ENCODE data around the gene PPIAL4G. TPM values are rescaled to one million over a fixed set of nuclear protein-coding genes. Genes with fewer than 3 reads are reported as not detected.
"Not testable (repeated sequence)": the region's sequence is repeated elsewhere in the genome, so short reads cannot be mapped to it uniquely, and the experiment has no call there.

PPIAL4G gene
- total and polyA plus RNA-seq, 12 donors: not detected

DNA sequence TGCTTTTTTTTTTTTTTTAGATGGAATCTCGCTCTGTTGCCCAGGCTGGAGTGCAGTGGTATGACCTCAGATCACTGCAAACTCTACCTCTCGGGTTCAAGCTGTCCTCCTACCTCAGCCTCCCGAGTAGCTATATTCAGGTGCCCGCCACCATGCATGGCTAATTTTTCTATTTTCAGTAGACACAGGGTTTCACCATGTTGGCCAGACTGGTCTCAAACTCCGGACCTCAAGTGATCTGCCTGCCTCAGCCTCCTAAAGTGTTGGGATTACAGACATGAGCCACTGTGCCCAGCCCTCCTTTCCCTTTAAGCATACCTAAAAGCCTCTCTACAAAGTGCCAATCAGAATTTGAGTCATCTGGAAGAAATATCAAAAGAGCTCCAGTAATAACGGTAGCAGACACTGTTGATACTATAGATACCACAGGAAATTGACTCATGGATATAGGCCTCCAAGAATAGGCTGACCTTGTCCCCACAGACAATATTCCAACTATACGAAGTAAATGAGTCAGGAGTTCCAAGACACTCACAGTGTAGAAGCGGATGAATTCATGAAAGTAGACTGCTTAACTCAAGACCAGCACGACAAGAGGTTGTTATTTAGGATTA is 29.6 kb upstream of the PPIAL4G start:
- H3K27ac ChIP-seq; H3K36me3 ChIP-seq; H3K27me3 ChIP-seq; ATAC-seq; intact Hi-C loops (cut with DNase I); H3K9me3 ChIP-seq; H3K4me3 ChIP-seq; H3K4me1 ChIP-seq; DNase-seq: not testable (repeated sequence)
- 75% methylated on average over 9 of the region's 9 CpGs for WGBS, 2 donors

DNA sequence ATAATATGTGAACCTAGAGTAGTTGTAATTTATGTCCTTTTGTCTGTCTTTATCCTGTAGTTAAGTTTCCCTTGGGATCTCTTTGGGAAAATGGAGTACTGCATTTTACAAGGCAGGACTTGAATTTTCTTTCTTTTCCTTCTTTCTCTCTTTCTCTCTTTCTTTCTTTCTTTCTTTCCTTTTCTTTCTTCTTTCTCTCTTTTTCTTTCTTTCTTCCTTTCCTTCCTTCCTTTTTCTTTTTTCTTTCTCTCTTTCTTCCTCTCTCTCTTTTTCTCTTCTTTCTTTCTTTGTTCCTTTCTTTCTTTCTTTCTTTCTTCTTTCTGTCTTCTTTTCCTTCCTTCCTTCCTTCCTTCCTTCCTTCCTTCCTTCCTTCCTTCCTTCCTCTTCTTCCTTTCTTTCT is 10.8 kb upstream of the PPIAL4G start:
- H3K4me1 ChIP-seq; H3K27ac ChIP-seq; H3K9me3 ChIP-seq; H3K4me3 ChIP-seq; intact Hi-C loops (cut with DNase I); DNase-seq; H3K27me3 ChIP-seq; ATAC-seq; H3K36me3 ChIP-seq: not testable (repeated sequence)

DNA sequence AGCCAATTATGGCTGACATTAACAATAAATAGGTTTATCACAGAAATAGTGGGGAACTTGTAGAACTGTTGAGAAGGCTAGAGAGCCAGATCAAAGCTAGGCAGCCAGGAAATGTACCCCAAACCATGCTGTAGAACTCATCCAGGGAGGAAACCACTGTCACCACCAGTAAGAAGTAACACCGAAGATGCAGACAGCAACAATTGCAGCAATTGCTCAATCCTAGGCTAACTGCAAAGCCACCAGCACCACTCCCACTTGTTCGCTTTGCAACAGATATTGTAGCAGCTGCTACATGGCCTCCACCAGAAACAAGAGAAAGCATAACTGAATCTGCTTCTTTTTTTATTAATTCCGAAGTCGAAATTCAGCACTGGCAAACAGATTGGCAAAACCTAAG is 2.0 kb downstream of the PPIAL4G start:
- H3K9me3 ChIP-seq; H3K27ac ChIP-seq; H3K4me1 ChIP-seq; DNase-seq; intact Hi-C loops (cut with DNase I); H3K27me3 ChIP-seq; H3K36me3 ChIP-seq; H3K4me3 ChIP-seq; ATAC-seq: not testable (repeated sequence)
- 74 to 79% methylated on average over 2 of the region's 4 CpGs for WGBS, 2 donors

DNA sequence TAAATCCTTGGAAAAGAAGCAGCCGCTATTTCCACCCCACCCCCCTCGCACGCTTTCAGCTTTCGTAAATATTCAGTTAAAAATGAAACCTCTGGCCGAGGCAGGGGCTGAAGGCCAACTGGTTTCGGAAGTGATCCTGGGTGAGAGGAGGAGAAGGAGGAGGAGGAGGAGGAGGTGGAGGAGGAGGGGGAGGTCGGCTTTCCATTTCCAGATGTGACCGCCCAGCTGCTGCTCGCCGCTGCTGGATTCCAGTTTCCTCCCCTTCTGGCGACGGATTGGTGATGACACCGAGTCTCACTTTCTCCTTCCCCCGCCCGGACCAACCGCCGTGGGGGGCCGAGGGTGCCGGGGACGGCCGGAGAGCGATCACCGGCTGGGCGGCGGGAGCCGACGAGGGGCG is 23.4 kb downstream of the PPIAL4G start:
- H3K9me3 ChIP-seq; intact Hi-C loops (cut with DNase I); ATAC-seq; H3K4me1 ChIP-seq; DNase-seq; H3K27me3 ChIP-seq; H3K36me3 ChIP-seq: not testable (repeated sequence)
- H3K4me3 ChIP-seq: peak overlapping the region in 7 of 10 donors; percentile 57 to 69 (median 64)
- WGBS, 2 donors: 0% methylated on average over 3 of the region's 28 CpGs; no CpG with 5 or more reads in 1 of the 2 donors
- H3K27ac ChIP-seq: peak overlapping the region in 1 of 10 donors; percentile 89

DNA sequence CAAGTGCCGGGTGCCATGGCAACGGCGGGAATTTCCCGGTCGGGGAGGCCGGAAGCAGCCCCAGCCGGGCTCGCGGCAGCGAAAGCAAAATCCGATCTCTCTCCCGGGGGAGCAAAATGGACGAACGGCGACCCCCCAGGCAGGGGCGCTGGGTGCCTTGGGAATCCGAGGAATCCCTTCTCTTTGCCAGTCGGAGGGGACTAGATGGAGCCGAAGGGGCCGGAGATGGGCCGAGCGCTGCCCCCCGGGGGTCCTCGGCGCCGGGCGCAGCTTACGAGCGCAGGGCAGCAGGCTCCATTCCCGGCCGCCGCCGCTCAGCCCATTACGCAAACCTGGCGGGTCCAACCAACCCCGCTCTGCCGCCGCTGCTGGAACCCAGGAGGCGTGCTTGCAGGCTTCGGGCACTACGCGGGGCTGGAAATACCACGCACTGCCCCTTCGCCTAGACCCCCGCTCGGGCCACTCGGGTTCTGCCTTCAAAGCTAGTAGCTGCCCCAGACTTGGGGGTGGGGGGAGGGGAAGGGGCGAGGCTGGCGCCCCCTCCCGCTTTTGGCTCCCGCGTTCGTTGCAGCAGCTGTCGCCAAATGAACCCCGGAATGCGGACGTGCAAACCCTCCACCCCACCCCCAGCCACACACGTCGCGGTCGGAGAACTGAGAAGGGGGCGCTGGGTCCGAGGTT is 24.1 kb downstream of the PPIAL4G start:
- H3K4me1 ChIP-seq; ATAC-seq; intact Hi-C loops (cut with DNase I); H3K9me3 ChIP-seq; H3K36me3 ChIP-seq; H3K27me3 ChIP-seq: not testable (repeated sequence)
- H3K4me3 ChIP-seq: peak overlapping the region; percentile 44 to 69 (median 62)
- peak overlapping the region in 7 of 10 donors; percentile 48 to 89 (median 61) for H3K27ac ChIP-seq
- WGBS, 2 donors: 0 to 1% methylated on average over 44 to 45 of the region's 63 CpGs
- DNase-seq: peak in 1 of 2 donors; percentile 18

DNA sequence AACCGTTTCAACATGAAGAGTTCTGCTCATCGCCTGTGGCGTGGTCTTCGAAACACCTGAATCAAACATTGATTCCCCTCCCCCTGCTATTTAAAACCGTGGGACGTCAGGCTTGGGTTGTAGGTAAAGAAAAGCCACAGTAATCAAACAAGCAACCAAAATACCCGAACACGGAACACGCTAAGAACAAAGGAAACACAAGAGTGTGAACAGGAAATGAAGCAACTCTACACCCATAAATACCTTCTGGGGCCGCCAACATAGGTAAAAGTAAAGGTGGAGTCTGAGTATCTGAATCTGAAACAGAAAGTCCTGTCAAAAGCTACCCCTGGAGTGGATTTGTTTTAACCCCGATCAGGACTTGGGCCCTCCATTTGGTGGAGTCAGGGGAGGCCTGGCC is 24.7 kb downstream of the PPIAL4G start:
- intact Hi-C loops (cut with DNase I); H3K27me3 ChIP-seq; H3K36me3 ChIP-seq; H3K9me3 ChIP-seq; ATAC-seq; H3K4me1 ChIP-seq; DNase-seq: not testable (repeated sequence)
- Histone ChIP-seq H3K27ac (peak overlapping the region in 2 of 10 donors; percentile 52 to 89), H3K4me3 (peak overlapping the region in 9 of 10 donors; percentile 45 to 69 (median 64))
- WGBS, 2 donors: 4 to 6% methylated on average over 10 of the region's 11 CpGs

DNA sequence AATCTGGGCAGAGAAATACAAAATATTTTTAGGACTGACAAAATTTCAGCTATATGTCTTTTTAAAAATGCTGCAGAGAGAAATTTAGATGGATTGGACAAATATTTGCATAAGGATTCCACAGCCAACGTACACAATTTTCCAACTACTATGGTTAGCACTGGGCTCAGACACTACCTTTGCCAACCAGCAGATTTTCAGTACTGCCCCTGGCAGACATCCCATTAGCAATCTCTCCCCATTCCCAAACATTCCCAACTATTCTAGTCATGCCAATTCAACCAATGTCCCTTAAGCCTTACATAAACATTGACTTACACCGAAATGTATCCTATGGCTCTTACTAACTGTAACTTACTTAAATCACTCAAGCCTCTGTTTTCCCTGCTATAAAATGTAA is 30.3 kb downstream of the PPIAL4G start:
- WGBS, 2 donors: 85 to 90% methylated on average over 2 of the region's 2 CpGs
- intact Hi-C loops (cut with DNase I); H3K27me3 ChIP-seq; H3K9me3 ChIP-seq; H3K36me3 ChIP-seq; H3K4me1 ChIP-seq; ATAC-seq; H3K27ac ChIP-seq; DNase-seq; H3K4me3 ChIP-seq: not testable (repeated sequence)

DNA sequence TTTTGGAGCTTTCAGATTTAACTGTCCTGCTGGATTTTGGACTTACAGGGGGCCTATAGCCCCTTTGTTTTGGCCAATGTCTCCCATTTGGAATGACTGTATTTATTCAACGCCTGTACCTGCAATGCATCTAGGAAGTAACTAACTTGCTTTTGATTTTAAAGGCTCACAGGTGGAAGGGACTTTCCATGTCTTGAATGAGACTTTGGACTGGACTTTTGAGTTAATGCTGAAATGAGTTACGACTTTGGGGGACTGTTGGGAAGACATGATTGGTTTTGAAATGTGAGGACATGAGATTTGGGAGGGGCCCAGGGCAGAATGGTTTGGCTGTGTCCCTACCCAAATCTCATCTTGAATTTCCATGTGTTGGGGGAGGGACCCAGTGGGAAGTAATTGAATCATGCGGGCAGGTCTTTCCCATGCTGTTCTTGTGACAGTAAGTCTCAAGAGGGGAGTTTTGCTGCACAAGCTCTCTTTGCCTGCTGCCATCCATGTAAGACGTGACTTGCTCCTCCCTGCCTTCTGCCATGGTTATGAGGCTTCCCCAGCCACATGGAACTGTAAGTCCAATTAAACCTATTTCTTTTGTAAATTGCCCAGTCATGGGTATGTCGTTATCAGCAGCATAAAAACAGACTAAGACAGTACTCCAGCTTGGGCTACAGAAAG is 43.3 kb downstream of the PPIAL4G start:
- H3K9me3 ChIP-seq; ATAC-seq; H3K4me3 ChIP-seq; intact Hi-C loops (cut with DNase I); H3K27me3 ChIP-seq; H3K36me3 ChIP-seq; DNase-seq; H3K27ac ChIP-seq; H3K4me1 ChIP-seq: not testable (repeated sequence)
- WGBS, 2 donors: 89 to 91% methylated on average over 5 of the region's 5 CpGs
